GM12875 (cell line): ENCODE measurements around the gene KRABD2.

Source experiments
- H3K4me3 ChIP-seq: one replicate; pipeline ENCODE4 v1.5.1; 2011; ENCODE audit warnings: low read depth, low read length, control low read depth
- CTCF ChIP-seq: IDR thresholded peaks from 2 replicates; pipeline ENCODE4 v1.5.1; 2011; ENCODE audit warnings: low read depth, mild to moderate bottlenecking, control low read depth, inconsistent platforms, low read length, moderate library complexity, borderline replicate concordance; ENCODE audit not compliant: insufficient read depth

Gene KRABD2

GRCh38 chr17:8333281-8333680 lies 43.2 kb downstream of the KRABD2 start:
- no peak for TF ChIP-seq CTCF
- no peak overlapping the region for H3K4me3 ChIP-seq

DNA sequence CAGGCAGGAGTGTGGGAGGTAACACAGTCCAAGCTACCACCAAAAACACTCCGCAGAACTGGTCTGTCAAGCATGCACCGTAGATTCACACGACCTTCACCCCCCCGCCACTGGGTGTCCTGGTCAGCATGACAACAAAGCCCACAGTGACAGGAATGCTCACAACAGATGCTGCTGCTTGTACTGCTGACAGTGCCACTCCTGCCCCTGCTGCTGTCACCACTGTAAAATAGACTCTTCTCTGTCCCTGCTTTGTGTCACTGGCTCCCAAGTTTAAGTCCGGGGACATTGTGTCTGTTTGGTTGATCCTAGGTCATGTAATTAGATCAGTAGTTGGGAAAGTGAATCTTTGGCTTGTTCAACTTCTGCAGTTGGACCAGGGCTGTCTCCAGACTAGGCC lies 43.8 kb downstream of the KRABD2 start:
- no peak for TF ChIP-seq CTCF
- H3K4me3 ChIP-seq: no peak overlapping the region

DNA sequence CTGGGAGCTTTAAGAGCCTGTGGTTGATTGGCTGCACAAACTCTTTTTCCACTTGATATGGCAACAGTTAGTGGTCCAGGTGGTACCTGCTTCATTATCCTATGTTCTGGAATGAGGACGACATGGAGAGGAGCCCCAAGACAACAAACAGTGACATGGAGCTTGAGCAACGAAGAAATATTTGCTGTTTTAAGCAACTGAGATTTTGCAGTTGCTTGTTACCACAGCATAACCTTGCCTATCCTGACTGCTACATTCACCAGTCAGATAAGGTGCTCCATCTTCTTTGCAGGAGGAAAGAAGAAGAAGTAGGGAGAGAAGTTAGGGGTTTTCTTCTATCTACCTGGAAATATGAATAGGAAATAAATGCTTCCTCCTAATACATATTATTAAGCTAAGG lies 44.4 kb downstream of the KRABD2 start:
- H3K4me3 ChIP-seq: no peak overlapping the region
- no peak for TF ChIP-seq CTCF

DNA sequence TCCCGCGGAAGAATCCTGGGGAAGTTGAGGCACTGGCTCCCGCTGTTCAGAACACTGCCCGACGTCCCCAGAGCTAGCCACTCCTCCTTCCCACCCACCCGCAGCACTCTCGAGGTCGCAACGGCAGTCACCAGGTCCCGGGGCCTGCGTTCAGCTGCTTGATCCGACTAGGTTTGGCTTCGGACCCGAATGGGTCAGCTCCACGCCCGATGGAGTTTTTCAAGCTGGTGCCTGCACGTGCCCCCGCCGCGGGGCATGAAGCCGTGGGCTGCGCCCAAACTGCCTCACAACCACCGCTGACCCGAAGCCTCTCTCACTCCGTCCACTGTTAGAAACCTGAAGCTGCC lies 49.2 kb downstream of the KRABD2 start:
- H3K4me3 ChIP-seq: no peak overlapping the region
- no peak for TF ChIP-seq CTCF
